ENCODE results near the gene CHST3.
"Not testable (repeated sequence)": the region's sequence is repeated elsewhere in the genome, so short reads cannot be mapped to it uniquely, and the experiment has no call there.

Gene CHST3

DNA sequence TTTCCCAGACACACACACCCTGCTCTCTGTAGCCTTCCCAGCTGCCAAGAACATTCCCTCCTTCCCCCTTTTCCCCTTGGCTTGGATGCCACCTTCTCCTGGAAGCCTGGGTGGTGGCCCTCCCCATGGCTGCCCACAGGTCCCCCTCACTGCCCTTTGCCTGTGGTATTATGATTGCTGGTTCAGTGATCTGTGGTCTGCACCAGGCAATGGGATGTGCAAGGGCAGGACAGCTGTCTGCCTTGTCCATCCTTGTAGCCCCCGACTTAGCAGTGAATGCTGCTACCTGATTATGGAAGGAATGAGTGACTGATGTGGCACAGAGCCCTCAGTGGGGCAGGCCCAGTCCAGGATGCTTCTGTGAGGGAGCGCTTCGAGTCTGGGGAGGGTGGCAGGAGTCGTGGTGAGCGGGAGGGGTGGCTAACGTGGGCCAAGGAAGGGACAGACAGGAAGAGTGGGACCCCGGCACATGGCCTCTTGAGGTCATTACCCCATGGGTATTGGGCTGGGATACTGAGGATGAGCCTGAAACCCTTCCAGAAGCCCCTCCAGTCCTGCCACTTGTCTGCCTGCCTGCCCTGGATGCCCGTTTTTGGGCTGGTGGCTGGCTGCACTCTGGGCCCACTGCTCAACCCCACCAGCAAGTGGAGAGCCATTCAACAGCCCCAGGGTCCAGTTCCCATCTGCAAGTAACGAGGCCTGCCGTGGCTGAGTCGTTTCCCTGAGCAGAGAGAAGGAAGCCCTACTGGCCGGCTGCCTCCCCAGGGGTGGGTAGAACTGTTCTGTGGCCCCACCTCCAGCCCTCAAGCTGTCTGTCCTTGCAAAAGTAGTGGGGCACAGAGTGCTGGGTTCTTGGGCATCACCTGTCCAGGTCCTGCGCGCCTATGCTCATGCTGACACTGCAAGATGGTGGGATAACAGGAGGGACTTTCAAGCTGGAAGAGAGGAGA, 8.8 kb downstream of the CHST3 start:
- DNase-seq (ENCODE audit: low read depth) = no peak

DNA sequence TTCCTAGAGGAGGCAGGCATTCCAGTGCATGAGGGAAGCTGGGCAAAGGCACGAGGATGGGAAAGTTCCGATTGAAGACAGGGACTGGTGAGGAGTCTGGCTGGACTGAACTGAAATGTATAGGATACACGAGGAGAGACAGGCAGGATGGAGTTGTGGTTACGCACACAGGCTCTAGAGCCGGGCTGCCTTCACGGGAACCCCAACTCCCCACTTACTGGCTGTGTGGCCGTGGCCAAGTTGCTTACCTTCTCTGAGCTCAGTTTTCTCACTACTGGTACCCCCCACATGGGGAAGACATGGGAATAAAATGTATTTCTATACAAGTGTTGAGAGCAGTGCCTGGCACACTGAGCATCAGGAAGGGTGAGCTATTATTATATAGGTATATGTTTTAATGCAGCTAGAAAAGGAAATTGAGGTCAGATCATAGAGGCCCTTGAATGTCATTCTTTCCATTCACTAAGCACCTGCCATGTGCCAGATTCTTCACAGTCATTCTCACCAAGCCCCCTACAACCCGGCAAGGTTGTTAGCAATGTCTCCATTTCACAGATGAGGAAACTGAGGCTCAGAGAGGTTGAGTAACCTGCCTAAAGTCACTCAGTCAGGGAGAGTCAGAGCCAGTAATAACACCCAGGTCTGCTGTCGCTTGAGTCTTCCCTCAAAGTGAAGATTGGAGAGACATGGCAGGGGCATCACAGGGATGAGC, 9.7 kb downstream of the CHST3 start:
- DNase-seq (ENCODE audit: low read depth) = no peak

DNA sequence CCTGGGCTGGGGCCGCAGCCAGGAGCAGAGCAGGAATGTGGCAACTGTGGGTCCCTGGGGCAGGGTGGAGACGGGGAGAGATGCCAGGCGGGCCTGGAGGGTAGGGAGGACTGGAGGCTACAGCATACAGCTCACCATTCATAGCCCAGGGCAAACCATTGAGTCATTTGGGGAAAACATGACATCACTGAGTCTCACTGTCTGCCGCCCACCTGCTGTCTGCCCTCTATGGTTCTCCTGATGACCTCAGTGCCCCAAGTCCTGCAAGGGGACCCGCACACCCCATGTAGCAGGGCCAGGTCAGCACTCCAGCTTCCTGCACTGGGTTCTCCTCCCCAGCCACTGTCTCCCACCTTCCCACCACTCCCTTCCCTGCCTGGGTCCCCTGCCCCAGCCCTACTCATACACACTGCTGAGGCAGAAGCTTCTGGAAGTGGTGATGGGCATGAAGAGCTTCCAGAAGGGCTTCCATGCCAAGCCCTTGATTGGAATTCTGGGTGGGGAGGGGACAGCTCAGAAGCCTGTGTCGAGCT, 10.4 kb downstream of the CHST3 start:
- no peak for DNase-seq (ENCODE audit: low read depth)

DNA sequence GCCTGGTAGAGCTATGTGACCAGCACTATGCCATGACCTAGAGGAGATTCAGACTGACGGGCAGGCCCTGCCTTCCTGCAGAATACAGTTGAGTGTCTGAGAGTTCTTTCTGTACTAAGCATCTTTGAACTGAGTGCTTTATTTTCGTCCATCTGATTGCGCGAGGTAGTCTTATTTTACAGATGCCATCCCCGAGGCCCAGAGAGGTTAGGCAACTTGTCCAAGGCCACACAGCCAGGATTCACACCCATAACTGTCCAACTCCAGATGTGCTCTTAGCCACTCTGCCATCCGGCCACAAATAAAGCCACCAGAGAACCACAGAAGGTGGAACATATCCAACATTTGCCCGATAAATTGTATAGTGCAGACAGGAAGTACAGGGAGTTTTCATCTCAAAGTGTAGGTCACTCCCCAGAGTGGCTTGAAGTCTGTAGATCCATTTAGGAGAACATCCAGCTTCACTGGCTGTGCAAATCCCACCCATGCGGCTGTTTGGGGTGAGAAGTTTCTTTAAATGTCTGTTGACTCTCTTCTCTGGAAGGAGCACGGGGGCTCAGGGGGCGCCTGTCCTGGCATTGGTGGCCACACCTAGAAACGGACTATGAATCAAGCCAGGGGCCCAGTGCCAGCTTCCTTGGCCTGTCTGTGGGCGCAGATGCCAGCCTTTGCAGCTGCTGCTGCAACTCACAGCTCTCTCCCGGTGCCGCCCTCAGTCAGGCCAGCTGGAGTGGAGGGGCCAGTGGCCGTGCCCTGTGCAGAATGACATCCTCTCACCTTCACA, 11.1 kb downstream of the CHST3 start:
- no peak for DNase-seq (ENCODE audit: low read depth)

DNA sequence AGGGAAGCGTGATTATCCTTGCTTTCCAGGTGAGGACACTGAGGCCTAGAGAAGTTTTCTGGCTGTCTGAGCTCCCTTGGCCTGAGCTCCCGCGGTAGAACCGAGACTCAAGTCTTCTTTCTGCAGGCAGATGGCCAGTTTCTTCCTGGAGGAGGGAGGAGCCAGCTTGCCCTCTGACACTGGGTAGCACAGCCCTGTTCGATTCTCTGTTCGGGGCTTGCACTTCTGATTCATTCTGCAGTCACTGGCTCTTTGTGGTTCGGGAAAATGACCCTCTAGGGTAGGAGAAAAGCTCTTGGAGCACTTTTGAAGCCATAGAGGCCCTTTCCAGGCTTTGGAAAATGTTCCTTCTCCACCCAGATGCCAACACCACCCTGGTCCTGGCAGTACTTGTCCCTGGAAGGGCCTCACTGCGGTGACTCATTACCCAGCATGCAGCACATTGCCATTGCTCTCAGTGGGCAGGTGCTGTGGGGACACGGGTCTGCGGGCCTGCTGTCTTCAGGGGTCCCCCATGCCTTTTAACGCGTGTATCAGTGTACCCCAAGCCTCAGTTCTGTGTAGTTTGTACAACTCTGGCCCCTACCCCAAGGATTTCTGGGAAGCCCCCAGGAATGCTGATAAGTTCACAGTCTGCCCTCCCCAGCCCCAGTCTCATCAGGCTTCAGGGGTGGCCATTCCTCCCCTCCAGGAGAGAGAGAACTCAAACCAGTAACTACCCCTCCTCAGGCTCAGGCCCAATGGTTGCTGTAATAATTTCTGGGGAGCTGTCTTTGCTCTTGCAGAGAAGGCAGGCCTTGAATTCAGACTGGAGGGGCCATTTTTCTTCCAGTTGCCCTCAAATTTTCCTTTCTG, 11.9 kb downstream of the CHST3 start:
- DNase-seq (ENCODE audit: low read depth) = no peak

DNA sequence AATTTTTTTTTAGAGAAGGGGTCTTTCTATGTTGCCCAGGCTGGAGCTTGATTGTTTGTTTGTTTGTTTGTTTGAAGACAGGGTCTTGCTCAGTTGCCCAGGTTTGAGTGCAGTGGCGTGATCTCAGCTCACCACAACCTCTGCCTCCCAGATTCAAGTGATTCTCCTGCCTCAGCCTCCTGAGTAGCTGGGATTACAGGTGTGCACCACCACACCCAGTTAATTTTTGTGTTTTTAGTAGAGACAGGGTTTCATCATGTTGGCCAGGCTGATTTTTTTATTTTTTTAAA, 13.4 kb downstream of the CHST3 start:
- not testable (repeated sequence) for DNase-seq (ENCODE audit: low read depth)

DNA sequence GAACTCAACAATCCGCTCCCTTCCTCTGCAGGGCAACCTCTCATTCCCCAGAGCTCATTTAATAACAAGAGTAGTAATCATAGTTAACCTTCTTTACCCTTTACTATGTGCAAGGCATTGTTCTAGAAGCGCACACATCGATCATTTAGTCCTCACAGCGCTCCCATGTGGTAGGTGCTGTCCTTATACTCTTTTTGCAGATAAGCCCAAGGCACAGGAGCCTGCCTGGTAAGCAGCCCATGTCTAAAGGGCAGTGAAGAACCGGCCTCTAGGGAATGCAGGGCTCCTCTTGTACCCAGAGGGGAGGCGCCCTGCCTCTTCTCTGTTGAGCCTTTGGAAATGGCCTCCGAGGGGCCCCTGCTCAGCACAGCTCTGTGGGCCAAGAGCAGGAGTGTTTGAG, 14.3 kb downstream of the CHST3 start:
- no peak for DNase-seq (ENCODE audit: low read depth)

DNA sequence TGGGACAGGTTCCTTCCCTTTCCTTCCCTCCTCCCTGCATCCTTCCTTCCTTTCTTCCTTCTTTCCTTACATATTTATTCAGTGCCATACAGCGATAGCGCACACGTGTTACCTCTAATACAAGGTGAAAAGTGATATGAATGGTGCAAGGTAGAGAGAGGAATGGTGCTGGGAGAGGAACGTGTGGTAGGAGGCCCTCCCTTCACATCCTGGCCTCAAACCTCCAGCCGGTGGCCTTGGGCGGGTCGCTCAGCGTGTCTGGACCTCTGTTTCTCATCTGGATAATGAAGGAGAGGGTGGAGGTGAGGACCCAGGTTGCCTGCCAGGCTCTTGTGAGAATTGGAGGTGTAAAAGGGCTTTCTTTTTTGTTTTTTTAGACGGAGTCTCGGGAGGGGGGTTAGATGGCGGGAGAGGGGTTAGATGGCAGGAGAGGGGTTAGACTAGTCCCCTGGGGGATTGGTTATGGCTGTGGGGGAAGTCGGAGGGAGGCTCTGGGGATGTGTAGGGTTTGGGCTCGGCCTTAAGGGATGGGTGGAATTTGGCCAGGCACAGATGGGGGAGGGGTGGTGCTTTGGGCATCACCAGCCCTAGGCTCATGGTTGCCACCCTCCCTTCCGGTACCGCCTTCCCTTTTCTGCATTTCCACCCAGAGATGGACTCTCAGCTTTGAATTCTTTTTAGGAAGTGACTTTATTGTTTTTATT, 14.9 kb downstream of the CHST3 start:
- DNase-seq (ENCODE audit: low read depth) = no peak

DNA sequence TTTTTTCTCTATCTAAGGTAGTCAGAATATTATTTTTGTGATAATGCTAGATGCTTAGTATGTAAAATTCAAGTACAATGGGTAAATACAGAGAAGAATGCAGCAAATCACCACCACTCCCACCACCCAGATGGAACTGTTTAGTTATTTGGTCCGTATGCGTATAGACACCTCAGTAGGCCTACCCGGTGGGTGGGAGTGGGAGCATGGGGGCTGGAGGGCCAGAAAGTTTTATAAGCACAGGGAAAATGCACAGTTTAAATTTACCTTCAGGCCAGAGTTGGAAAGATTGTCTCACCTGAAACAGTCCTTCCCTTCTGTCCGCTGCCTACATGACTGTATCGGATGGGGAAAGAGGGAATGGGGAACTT, 15.5 kb downstream of the CHST3 start:
- DNase-seq (ENCODE audit: low read depth) = no peak

DNA sequence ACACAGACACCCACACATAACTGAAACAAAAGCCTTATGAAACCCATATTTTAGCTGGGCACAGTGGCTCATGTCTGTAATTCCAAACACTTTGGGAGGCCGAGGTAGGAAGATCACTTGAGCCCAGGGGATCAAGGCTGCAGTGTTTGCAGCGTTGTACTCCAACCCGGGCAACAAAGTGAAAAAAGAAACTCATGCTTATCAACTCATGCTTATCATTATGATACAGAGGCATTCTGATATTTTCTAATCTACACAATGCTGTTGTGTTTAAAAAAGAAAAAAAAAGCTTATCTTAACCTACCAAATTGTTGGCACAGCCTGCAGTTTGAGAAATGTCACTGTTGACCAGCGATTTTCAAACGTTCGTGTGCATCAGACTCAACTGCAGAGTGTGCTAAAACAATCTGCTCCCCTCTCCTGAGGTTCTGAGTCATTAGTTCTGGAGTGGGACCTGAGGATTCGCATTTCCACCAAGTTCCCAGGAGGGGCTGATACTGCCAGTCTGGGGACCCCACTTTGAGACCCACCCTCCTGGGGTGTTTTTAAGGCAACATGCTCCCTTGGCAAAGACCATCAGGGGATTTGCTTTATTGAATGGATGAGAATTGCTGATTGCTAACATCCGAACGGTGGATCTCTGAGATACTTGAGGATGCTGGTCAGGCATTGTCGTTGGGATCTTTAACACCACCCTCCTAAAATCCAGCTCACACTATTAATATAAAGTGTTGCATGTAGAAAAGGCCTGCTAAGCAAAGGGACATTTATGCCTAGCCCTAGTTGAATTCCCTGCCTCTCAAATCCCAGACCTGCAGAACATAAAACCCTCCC, 16.2 kb downstream of the CHST3 start:
- DNase-seq (ENCODE audit: low read depth) = no peak

DNA sequence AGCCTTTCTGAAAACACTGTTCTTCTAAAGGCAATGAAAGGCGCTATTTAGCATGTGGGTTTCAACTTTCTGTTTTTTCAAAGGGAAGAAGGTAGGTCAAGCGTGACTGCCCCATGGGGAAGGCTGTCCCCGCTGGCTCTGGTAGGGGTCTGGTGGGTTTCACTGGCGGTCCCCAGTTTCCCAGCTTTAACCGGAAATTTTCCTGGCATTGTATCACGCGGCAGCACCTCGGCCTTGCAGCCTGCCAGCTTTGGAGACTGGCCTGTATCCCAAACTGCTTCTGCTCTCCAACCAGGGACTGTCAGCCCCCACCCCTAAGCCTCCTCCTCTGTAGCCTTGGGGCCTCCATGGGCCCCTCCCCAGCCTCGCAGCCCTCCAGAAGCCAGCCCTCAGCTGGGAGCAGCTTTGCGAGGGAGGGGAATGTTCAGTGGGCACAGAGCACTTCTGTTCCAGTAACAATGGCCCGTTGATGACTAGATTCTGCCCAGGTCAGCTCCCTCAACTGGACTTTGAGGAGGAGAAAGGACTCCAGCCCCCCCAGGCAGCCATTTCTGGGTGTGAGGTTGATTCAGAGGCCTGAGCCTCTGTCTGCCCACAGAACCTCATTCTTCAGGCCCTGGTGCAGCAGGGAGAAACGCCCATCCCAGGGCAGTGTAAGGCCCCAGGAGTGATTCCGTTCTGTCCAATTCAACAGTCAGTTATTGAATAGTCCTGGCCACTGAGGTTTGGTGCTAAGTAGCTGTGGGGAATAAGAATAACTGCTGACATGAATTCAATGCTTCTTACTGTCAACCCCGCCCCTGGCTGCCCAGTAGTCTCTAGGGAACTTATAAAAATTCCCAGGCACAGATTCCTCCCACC, 17.1 kb downstream of the CHST3 start:
- DNase-seq (ENCODE audit: low read depth) = no peak

DNA sequence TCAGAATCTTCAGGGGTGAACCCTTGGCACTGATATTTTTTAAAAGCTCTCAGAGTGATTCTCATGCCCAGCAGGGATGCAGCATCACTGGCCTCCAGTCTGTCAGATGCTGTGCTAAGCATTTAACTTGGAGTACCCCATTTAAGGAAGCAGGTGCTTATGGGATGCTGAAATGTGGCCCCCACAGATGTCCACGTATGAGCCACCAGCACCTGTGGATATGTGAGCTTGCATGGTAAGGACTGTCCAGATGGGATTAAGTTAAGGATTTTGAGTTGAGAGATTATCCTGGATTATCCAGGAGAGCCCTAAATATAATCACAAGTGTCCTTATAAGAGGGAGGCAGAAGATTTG, 17.7 kb downstream of the CHST3 start:
- no peak for DNase-seq (ENCODE audit: low read depth)

DNA sequence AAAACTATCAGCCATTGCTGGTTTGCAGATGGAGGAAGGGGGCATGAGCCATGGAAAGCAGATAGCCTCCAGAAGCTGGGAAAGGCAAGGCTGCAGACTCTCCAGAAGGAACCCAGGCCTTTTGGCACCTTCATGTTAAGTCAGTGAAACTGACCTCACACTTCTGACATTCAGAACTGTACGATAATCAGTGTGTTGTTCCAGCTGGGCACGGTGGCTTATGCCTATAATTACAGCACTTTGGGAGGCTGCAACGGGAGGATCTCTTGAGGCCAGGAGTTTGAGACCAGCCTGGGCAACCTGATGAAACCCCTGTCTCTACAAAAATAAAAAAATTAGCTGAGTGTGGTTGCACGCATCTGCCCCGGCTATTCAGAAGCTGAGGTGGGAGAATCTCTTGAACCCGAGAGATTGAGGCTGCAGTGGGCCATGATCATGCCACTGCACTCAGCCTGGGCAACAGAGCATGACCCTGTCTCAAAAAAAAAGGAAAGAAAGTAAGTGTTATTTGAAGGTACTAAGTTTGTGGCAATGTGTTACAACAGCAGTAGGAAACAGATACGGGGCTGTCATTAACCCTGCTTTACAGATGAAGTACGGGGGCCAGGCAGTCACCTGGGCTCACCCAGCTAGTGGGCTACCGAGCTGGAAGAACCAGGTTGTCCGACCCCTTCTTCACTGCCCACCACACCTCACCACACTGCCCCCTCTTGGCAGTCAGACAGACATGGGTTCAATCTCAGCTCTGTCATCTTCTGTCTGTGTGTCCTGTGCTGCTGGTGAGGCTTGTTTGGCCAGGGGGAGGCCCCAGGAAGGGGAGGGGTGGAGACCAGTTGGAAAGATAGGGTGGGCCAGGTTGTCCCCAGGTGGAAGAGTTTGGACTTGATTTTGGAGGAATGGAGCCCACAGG, 18.3 kb downstream of the CHST3 start:
- DNase-seq (ENCODE audit: low read depth) = no peak

DNA sequence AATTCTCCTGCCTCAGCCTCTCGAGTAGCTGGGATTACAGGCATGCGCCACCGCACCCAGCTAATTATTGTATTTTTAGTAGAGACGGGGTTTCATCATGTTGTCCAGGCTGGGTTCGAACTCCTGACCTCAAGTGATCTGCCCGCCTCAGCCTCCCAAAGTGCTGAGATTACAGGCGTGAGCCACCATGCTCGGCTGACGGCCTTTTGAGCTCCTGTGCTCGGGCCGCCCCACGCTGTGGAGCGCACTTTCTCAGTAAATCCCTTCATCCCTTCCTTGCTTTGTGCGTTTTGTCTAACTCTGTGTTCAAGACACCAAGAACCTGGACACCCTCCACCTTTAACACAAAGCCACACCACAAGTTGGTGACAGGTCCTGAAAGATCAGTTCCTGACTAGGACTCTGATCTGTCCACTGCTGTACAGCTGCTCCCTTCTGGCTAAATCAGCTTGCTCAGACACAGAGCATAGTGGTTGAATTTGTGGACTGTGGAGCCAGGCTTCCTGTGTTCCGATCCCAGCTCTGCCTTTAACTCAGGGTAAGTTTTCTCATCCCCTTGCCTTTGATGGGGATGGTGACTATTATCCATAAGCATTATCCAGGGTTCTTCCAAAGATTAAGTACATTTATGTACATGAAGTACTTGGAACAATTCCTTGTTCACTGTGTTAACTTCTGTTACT, 20.1 kb downstream of the CHST3 start:
- DNase-seq (ENCODE audit: low read depth) = no peak

DNA sequence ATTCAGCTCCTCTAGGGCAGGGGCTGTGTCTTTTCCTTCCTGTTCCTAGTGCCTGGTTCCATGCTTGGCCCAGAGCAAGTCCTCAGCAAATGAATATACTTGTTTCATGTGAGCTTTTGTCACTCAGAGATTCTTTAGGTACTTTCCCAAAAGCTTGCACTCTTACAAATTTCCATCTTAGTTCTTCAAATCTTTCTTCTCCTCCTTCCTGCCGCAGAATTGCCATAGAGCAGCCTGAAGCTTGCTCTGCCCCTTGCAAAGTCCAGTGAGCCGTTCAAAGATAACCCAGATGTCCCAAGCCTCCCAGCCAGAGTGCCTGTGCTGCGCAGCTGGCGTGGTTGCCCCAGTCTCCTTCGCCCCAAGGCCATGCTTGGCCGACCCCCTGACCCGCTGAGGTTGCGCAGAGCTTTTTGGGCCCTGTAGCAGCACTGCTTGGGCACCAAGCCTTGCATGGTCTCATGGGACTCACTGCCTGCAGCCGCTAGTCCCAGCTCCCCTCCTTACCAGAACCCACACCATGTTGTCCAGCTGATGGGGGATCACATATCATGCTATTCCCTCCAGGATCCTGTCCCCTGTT, 20.7 kb downstream of the CHST3 start:
- DNase-seq (ENCODE audit: low read depth) = no peak

DNA sequence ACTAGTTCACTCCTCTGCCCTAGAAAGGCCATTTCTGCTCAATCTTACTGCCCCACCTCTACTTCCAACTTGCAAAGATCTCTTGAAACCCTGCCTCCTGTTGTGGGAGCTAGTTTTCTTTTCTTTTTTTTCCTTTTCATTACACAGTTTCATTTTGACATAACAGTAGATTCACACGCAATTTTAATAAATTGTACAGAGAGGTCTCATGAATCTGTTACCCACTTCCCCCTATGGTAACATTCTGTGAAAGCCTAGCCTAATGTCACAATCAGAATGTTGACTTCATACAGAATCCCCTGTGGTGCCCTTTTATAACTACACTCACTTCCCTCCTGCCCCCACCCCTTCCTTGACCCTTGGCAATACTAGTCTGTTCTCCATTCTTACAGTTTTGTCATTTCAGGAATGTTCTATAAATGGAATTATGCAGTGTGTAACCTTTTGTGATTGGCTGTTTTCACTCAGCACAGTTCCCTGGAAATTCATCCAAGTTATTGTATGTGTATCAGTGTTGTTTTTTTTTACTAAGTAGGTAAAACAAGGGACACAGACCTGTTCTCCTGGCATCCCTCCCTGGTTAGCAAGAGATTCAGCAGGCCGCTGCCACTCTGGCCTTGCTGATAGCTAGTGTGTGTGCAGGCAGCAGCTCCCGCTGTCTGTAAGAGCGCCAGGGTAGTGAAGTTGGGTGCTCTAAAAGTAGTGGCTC, 21.5 kb downstream of the CHST3 start:
- no peak for DNase-seq (ENCODE audit: low read depth)

DNA sequence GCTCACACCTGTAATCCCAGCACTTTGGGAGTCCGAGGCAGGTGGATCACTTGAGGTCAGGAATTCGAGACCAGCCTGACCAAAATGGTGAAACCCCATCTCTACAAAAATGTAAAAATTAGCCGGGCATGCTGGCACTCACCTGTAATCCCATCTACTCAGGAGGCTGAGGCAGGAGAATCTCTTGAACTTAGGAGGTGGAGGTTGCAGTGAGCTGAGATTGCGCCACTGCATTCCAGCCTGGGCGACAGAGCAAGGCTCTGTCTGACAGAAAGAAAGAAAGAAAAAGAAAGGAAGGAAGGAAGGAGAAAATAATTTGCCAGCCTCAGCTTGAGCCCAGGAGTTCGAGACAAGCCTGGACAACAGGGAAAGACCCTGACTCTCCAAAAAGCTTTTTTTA, 24.7 kb downstream of the CHST3 start:
- not testable (repeated sequence) for DNase-seq (ENCODE audit: low read depth)
